Right renal pelvis (tissue), 4 donors: ENCODE data around the gene ANKZF1. TPM values are rescaled to one million over a fixed set of nuclear protein-coding genes. Genes with fewer than 3 reads are reported as not detected.
A peak's percentile ranks its signal among the peaks of the same experiment; 100 is the strongest.

Experiments used
- DNase-seq, 4 donors: peaks; one replicate each; pipeline ENCODE4 v3.0.0-alpha.2; 2013; ENCODE audit warnings: low read depth in 4 of 4, low spot score in 3 of 4, missing footprints in 1 of 4
- polyA plus RNA-seq, 4 donors: library from polyadenylated mRNA; unstranded; fragments of 120-200 nt; gene quantifications; one replicate each; pipeline ENCODE4 v1.2.1, GENCODE V29; 2013; ENCODE audit not compliant: insufficient read length in 4 of 4

Gene ANKZF1
- polyA plus RNA-seq, 4 donors: 40.5 to 59.2 (median 50.4) TPM

- DNase-seq: no peak
These were observed 5.6 kb upstream of the ANKZF1 start for GRCh38 chr2:219223831-219224610.

DNA sequence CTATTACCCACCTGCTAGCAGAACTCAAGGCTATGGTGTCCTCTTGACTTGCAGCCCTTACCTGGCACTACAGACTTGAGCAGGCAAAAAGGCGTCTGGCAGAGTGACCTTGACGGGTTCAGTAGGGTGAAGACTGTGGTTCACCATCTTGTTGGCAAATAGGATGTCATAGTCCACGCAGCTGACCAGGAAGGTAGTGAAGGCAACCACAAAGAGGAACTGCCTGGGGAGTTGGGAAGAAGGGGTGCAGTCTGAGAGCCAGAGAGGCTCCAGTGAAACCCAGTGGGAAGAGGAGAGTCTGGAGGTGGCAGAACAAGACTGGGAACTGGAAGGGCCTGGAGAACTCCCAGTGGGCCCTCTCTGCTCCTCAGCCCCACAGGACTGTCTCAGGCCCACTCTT, 4.3 kb upstream of the ANKZF1 start:
- no peak for DNase-seq

- DNase-seq: no peak
These were observed 1.3 kb upstream of the ANKZF1 start for GRCh38 chr2:219228041-219228910.

- DNase-seq: no peak
These were observed 698 bp upstream of the ANKZF1 start for GRCh38 chr2:219228911-219229304.

- DNase-seq: no peak
These were observed 494 bp downstream of the ANKZF1 start for GRCh38 chr2:219230059-219230540.

DNA sequence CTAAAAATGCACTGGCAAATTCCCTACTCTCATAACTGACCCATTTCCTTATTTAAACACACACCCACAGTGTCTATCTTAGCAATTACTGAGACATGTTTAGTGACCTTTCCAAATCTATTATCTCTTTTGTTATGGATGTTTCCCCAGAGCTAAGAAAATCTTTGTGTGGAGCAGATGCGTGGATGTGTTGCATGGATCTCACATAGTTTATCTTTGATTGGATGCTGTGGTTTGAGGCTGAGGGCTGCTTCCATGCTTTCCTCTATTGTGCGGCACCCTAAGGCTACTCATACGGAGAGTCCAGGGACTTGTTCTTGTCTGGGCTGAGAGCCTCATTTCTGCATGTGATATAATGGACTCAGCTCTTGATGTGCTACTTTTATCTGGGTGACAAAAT, 4.7 kb downstream of the ANKZF1 start:
- DNase-seq: no peak

DNA sequence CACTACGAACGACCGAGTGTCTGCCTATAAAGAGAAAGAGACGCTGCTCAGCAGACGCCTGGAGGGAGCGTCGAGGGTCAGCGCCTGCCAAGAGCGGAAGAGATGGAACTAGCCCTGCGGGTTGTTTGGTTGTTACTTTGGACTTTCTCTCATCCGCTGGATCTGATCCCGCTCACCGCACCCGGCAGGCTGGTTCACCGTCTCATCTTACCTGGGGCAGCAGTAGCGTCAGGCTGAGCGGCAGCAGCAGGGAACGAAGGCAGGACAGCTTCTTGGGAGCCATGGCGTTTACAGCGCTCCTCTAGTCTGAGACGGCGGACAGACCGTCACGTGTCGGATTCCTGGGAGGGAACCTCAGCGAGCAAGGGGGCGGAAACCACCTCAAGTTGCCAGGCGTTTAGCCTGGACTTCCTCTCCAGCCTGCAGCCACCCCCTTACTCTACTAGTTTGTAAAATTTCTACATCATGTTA, 13.7 kb downstream of the ANKZF1 start:
- DNase-seq: no peak

- DNase-seq: no peak
These were observed 15.2 kb downstream of the ANKZF1 start for GRCh38 chr2:219244789-219245147.

DNA sequence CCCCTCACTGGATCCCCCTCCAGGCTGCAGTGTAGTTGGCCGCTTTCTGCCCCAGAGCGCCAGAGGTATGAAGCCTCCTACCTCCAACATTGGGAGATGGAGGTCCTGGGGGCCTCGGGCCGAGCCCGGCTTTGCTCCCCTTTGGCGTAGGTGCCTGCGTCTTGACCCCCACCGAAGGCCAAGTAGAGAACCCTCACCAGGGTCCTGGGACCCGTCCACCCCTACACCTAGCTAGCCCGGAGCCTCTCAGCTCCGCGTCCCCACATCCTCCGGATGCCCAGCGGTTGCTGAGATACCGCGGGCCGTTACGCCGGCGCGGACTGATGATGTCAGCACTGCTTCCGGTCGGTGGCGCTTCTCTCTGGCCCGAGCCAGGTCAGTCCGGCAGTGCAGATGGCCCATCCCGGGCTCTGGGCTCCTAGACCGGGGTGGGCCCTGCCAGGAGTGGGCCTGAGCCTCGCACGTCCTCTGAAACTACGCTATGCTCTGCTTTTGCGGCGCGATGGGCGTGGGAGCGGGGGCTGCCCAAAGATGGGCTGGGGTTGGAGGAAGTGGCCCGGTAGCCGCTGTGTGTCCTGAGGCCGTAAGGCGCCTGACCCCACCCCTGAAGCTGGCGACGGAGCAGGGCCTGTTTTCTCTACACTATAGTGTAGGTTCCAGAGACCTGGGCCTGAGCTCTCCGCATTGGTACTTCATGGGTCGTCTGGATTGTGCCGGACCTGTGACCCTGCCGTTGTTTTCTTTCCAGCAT, 15.7 kb downstream of the ANKZF1 start, which contains the start of the genes GLB1L and STK16:
Gene GLB1L, minus strand, starts transcription at position 297 of the 751 bp plus-strand sequence. CDS start 1,871 bp downstream, outside the sequence.
Gene STK16, plus strand, starts transcription at position 332 of the 751 bp plus-strand sequence. CDS start 521 bp downstream, outside the sequence.
- DNase-seq: peak; percentile 82 to 92 (median 90)

DNA sequence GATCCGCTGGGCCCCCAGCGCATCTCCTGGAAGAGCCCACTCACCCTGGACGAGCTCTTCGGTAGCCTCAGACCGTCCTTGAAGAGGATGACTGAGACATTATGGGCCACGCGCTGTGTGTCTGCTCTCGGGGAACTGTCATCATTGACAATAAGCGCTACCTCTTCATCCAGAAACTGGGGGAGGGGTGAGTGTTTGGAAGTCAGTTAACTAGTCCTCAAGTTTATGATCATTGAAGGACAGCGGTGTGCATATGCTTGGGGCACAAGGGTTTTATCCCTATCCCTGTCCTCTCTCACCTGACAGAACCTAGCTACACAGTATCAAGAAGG, 16.3 kb downstream of the ANKZF1 start:
- no peak for DNase-seq

GRCh38 chr2:219246559-219246958, 17.0 kb downstream of the ANKZF1 start:
- DNase-seq: no peak

DNA sequence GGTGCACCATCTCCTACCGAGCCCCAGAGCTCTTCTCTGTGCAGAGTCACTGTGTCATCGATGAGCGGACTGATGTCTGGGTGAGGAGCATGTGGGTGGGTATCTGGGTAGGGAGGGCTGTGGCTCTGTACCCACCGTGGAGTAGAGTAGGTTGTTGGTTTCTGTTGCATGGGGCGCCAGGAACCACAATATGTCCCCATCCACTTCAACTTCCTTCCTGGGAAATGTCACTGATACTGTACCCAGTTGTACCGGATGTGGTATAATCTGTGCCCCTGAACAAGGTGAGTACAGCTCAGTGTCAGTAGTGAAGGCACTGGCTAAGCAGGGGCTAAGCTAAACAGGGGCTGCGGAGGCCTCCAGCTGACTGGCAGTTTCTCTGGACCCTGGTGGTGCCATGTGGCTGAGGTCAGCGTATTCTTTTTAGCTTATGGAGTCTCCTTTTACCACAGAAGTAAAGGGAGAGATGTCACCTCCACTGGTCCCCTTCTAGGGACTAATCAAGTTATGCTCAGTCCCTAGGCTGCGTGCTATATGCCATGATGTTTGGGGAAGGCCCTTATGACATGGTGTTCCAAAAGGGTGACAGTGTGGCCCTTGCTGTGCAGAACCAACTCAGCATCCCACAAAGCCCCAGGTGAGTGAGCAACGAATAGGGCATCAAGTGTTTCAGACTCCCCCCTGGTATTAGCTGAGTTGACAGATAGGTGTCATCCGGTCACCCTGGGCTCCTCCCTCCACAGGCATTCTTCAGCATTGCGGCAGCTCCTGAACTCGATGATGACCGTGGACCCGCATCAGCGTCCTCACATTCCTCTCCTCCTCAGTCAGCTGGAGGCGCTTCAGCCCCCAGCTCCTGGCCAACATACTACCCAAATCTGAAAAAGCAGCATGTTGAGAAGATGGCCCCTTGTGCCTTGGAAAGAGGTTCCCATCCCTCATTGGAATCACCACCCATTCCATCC, 18.4 kb downstream of the ANKZF1 start:
- DNase-seq: no peak

GRCh38 chr2:219248845-219249202, 19.2 kb downstream of the ANKZF1 start:
- no peak for DNase-seq

GRCh38 chr2:219249203-219249980, 19.8 kb downstream of the ANKZF1 start:
- peak in 1 of 4 donors; percentile 54 for DNase-seq

GRCh38 chr2:219250049-219250781, 20.6 kb downstream of the ANKZF1 start:
- no peak for DNase-seq

DNA sequence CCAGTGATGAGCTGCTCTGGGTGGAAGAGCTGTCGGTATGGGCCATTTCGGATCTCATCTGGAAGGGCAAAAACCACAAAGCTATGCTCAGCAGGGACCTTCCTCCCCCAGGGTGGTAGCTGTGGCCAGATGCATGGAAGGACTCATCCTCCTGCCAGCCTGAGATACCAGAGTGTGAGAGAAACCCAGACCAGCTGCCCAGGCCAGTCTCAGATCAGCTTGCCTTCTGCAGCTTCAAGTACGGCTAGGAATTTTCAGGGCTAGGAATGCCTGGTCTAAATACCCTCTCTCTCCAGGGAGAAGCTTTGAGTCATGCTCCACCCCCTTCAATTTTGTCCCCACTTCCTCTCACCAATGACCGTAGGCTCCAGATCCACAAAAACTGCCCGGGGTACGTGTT, 22.1 kb downstream of the ANKZF1 start:
- no peak for DNase-seq

- no peak for DNase-seq
These were observed 22.5 kb downstream of the ANKZF1 start for GRCh38 chr2:219252084-219252483.

- DNase-seq: no peak
These were observed 22.9 kb downstream of the ANKZF1 start for GRCh38 chr2:219252570-219252899.
